ENCODE data around the gene HNF1A. TPM values are rescaled to one million over a fixed set of nuclear protein-coding genes. Genes with fewer than 3 reads are reported as not detected.

HNF1A gene
- total RNA-seq, 5 donors from 2014 or later (not counting 1 experiment from before 2014, with no cell fraction given) = not detected

- H3K4me1 ChIP-seq (ENCODE audit: control insufficient read depth in 1 of 2, extremely low read depth in 1 of 2, insufficient read depth in 2 of 2, low read length in 2 of 2) = no peaks in the 10 kb centered on the region
- no peak for DNase-seq
- WGBS (ENCODE audit: insufficient coverage) = 82% methylated on average over 8 of the region's 14 CpGs
- CTCF ChIA-PET = interaction anchor here (0.5 to 0.6 kb wide), 2 partner anchors 325 to 329 kb away, joined by 3 read pairs; no protein-coding TSS in a partner anchor
- no peak overlapping the region for H3K4me3 Mint-ChIP-seq
- ATAC-seq (replicated peaks in 1 of 4) = no peak
- no peaks in the 10 kb centered on the region for H3K27me3 Mint-ChIP-seq
- H3K9me3 Mint-ChIP-seq = no peaks in the 10 kb centered on the region
- no peak overlapping the region for H3K27ac ChIP-seq (ENCODE audit: low read length)
- H3K27ac Mint-ChIP-seq = no peak overlapping the region
- H3K9me3 ChIP-seq = no peaks in the 10 kb centered on the region
- no peaks in the 10 kb centered on the region for H3K36me3 ChIP-seq (ENCODE audit: control insufficient read depth in 2 of 2, extremely low read depth in 1 of 2, insufficient read depth in 1 of 2, low read length in 1 of 2)
- peaks cover 0 to 11% of the 10 kb centered on the region in 2 experiments for H3K27me3 ChIP-seq (replicated peaks in 1 of 2; ENCODE audit: control insufficient read depth in 2 of 2, extremely low read depth in 1 of 2, insufficient read depth in 2 of 2, low read length in 1 of 2)
- H3K4me3 ChIP-seq (ENCODE audit: control insufficient read depth in 1 of 2, extremely low read depth in 1 of 2, low read length in 1 of 2) = no peak overlapping the region
- no peaks in the 10 kb centered on the region for H3K36me3 Mint-ChIP-seq
- POLR2A ChIA-PET = no interaction called here
- H3K4me1 Mint-ChIP-seq = no peaks in the 10 kb centered on the region
Measured at GRCh38 chr12:120977531-120978295, 630 bp upstream of the HNF1A start.

DNA sequence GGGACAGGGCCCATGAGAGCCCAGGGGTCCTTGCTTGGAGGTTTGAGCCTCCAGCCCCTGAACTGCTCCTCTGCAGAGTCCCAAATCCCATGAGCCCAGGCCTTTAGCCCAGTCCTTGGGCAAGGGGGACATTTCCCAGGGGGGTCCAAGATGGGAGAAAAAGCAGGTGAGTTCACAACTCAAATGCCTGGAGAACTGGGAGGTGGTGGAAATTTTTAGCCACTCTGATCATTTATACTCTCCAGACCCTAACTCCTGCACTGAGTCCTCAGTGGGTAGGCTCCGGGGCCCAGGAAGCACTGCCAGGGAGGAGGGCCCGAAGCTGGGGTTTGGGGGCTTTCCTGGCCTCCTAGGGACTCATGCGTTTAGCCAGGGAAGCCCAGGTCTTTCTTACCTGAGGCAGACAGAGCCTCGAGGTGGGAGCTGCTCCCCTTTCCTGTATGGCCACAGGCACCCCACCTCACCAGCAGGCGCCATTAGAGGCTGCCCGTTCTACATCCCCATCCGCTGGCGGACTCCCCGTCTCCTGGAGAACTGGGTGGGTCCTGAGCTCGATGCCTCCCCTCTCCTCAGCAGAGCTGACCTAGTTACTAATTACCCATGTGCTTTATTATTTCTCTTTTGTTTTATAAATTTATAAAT, 998 bp downstream of the HNF1A start:
- no peaks in the 10 kb centered on the region for H3K4me1 Mint-ChIP-seq
- no peaks in the 10 kb centered on the region for H3K36me3 Mint-ChIP-seq
- no peak overlapping the region for H3K27ac ChIP-seq (ENCODE audit: low read length)
- H3K9me3 Mint-ChIP-seq = no peaks in the 10 kb centered on the region
- no peak overlapping the region for H3K4me3 ChIP-seq (ENCODE audit: control insufficient read depth in 1 of 2, extremely low read depth in 1 of 2, low read length in 1 of 2)
- 74% methylated on average over 6 of the region's 10 CpGs for WGBS (ENCODE audit: insufficient coverage)
- DNase-seq = no peak
- ChIA-PET POLR2A (no interaction called here), CTCF (no interaction called here)
- no peaks in the 10 kb centered on the region for H3K9me3 ChIP-seq
- H3K27me3 Mint-ChIP-seq = no peaks in the 10 kb centered on the region
- H3K27me3 ChIP-seq (replicated peaks in 1 of 2; ENCODE audit: control insufficient read depth in 2 of 2, extremely low read depth in 1 of 2, insufficient read depth in 2 of 2, low read length in 1 of 2) = peaks cover 0 to 11% of the 10 kb centered on the region in 2 experiments
- ATAC-seq (replicated peaks in 1 of 4) = no peak
- no peaks in the 10 kb centered on the region for H3K4me1 ChIP-seq (ENCODE audit: control insufficient read depth in 1 of 2, extremely low read depth in 1 of 2, insufficient read depth in 2 of 2, low read length in 2 of 2)
- no peaks in the 10 kb centered on the region for H3K36me3 ChIP-seq (ENCODE audit: control insufficient read depth in 2 of 2, extremely low read depth in 1 of 2, insufficient read depth in 1 of 2, low read length in 1 of 2)
- no peak overlapping the region for H3K27ac Mint-ChIP-seq
- H3K4me3 Mint-ChIP-seq = no peak overlapping the region

GRCh38 chr12:120979862-120980696, 1.7 kb downstream of the HNF1A start:
- peaks cover 0 to 11% of the 10 kb centered on the region in 2 experiments for H3K27me3 ChIP-seq (replicated peaks in 1 of 2; ENCODE audit: control insufficient read depth in 2 of 2, extremely low read depth in 1 of 2, insufficient read depth in 2 of 2, low read length in 1 of 2)
- no peaks in the 10 kb centered on the region for H3K9me3 ChIP-seq
- no peaks in the 10 kb centered on the region for H3K4me1 Mint-ChIP-seq
- no peaks in the 10 kb centered on the region for H3K36me3 Mint-ChIP-seq
- no peaks in the 10 kb centered on the region for H3K36me3 ChIP-seq (ENCODE audit: control insufficient read depth in 2 of 2, extremely low read depth in 1 of 2, insufficient read depth in 1 of 2, low read length in 1 of 2)
- H3K4me1 ChIP-seq (ENCODE audit: control insufficient read depth in 1 of 2, extremely low read depth in 1 of 2, insufficient read depth in 2 of 2, low read length in 2 of 2) = no peaks in the 10 kb centered on the region
- POLR2A ChIA-PET = no interaction called here
- H3K4me3 ChIP-seq (ENCODE audit: control insufficient read depth in 1 of 2, extremely low read depth in 1 of 2, low read length in 1 of 2) = no peak overlapping the region
- no peak overlapping the region for H3K27ac ChIP-seq (ENCODE audit: low read length)
- DNase-seq = no peak
- H3K4me3 Mint-ChIP-seq = no peak overlapping the region
- no peak overlapping the region for H3K27ac Mint-ChIP-seq
- CTCF ChIA-PET = interaction anchor here (1.3 to 1.5 kb wide), 2 partner anchors 8 kb away, joined by 3 to 5 read pairs; no protein-coding TSS in a partner anchor
- no peaks in the 10 kb centered on the region for H3K9me3 Mint-ChIP-seq
- no peak for ATAC-seq (replicated peaks in 1 of 4)
- 70% methylated on average over 7 of the region's 11 CpGs for WGBS (ENCODE audit: insufficient coverage)
- H3K27me3 Mint-ChIP-seq = no peaks in the 10 kb centered on the region

DNA sequence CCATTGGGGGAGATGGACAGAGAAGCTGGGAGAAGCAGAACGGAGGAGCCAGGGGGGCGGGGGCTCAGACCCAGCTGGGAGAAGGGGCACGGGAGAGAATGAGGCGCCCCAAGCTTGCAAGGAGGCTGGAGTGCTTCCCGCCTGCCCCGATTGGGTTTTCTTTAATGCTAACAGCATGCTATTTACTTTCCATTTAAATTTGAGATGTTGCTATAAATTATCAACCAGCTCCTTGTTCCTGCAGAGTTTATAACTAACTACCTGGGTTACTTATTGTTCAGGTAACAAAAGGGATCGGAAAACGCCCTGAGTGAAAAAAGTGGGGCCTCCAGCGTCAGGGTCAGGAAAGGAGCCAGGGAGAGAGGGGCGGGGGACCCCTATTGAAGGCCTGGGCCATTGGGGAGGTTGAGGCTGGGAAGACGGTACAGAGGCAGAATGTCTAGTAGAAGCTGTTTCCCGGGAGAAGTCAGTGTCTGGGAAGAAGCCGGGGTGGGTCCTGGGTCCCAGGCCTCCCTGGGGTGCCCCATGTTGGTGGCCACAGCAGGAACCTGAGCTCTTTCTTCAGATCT, 2.5 kb downstream of the HNF1A start:
- H3K4me3 Mint-ChIP-seq = no peak overlapping the region
- POLR2A ChIA-PET = no interaction called here
- CTCF ChIA-PET = interaction anchor here (0.6 to 1.5 kb wide), 3 partner anchors 9 to 550 kb away, joined by 3 to 5 read pairs (median 5); no protein-coding TSS in a partner anchor

DNA sequence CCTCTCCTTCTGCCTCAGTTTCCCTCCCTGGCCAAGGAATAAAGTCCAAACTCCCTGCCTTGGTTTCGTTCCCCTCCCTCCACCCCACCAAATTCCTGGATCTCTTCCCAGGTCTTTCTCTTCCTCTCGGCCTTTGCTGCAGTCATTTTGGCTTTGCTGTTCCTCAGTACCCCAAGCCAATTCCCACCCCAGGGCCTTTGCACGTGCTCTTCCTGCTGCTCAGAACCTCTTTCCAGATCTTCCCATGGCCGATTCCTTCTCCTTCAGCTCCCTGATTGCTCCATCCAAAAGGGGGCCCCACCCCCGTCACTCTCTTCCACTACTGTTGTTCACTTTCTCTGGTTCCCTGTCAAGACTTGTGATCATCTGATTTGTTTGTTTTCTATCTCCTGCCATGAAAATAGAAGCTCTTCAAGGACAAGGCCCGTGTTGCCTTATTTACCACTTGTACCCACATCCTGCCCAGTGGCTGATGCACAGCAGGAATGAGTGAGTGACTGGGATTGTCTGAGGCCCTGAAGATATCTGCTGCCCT, 3.1 kb downstream of the HNF1A start:
- Histone ChIP-seq H3K9me3 (no peaks in the 10 kb centered on the region), H3K4me3 (ENCODE audit: control insufficient read depth in 1 of 2, extremely low read depth in 1 of 2, low read length in 1 of 2) (no peak overlapping the region), H3K27me3 (replicated peaks in 1 of 2; ENCODE audit: control insufficient read depth in 2 of 2, extremely low read depth in 1 of 2, insufficient read depth in 2 of 2, low read length in 1 of 2) (peaks cover 0 to 11% of the 10 kb centered on the region in 2 experiments), H3K36me3 (ENCODE audit: control insufficient read depth in 2 of 2, extremely low read depth in 1 of 2, insufficient read depth in 1 of 2, low read length in 1 of 2) (no peaks in the 10 kb centered on the region), H3K4me1 (ENCODE audit: control insufficient read depth in 1 of 2, extremely low read depth in 1 of 2, insufficient read depth in 2 of 2, low read length in 2 of 2) (no peaks in the 10 kb centered on the region), H3K27ac (ENCODE audit: low read length) (no peak overlapping the region)
- DNase-seq (no peak), ATAC-seq (replicated peaks in 1 of 4) (no peak)
- 64% methylated on average over 5 of the region's 6 CpGs for WGBS (ENCODE audit: insufficient coverage)
- ChIA-PET CTCF (interaction anchor here (0.6 to 0.9 kb wide), 2 partner anchors 401 to 551 kb away, joined by 3 to 5 read pairs; no protein-coding TSS in a partner anchor), POLR2A (no interaction called here)
- Mint-ChIP-seq H3K4me1 (no peaks in the 10 kb centered on the region), H3K27ac (no peak overlapping the region), H3K27me3 (no peaks in the 10 kb centered on the region), H3K9me3 (no peaks in the 10 kb centered on the region), H3K36me3 (no peaks in the 10 kb centered on the region), H3K4me3 (no peak overlapping the region)

More for the DNA sequence above, 2.5 kb downstream of the HNF1A start:
- Mint-ChIP-seq H3K36me3 (no peaks in the 10 kb centered on the region), H3K9me3 (no peaks in the 10 kb centered on the region), H3K4me1 (no peaks in the 10 kb centered on the region), H3K27ac (no peak overlapping the region), H3K27me3 (no peaks in the 10 kb centered on the region)
- no peak for ATAC-seq (replicated peaks in 1 of 4)
- Histone ChIP-seq H3K4me1 (ENCODE audit: control insufficient read depth in 1 of 2, extremely low read depth in 1 of 2, insufficient read depth in 2 of 2, low read length in 2 of 2) (no peaks in the 10 kb centered on the region), H3K27ac (ENCODE audit: low read length) (no peak overlapping the region), H3K27me3 (replicated peaks in 1 of 2; ENCODE audit: control insufficient read depth in 2 of 2, extremely low read depth in 1 of 2, insufficient read depth in 2 of 2, low read length in 1 of 2) (peaks cover 0 to 11% of the 10 kb centered on the region in 2 experiments), H3K36me3 (ENCODE audit: control insufficient read depth in 2 of 2, extremely low read depth in 1 of 2, insufficient read depth in 1 of 2, low read length in 1 of 2) (no peaks in the 10 kb centered on the region), H3K4me3 (ENCODE audit: control insufficient read depth in 1 of 2, extremely low read depth in 1 of 2, low read length in 1 of 2) (no peak overlapping the region), H3K9me3 (no peaks in the 10 kb centered on the region)
- no peak for DNase-seq
- 83% methylated on average over 9 of the region's 13 CpGs for WGBS (ENCODE audit: insufficient coverage)

- no peak for ATAC-seq (replicated peaks in 1 of 4)
Measured at GRCh38 chr12:120982659-120983058, 4.3 kb downstream of the HNF1A start.

More at GRCh38 chr12:120982659-120983058, 4.3 kb downstream of the HNF1A start:
- Histone ChIP-seq H3K27ac (ENCODE audit: low read length) (no peak overlapping the region), H3K4me1 (ENCODE audit: control insufficient read depth in 1 of 2, extremely low read depth in 1 of 2, insufficient read depth in 2 of 2, low read length in 2 of 2) (no peaks in the 10 kb centered on the region), H3K36me3 (ENCODE audit: control insufficient read depth in 2 of 2, extremely low read depth in 1 of 2, insufficient read depth in 1 of 2, low read length in 1 of 2) (no peaks in the 10 kb centered on the region), H3K4me3 (ENCODE audit: control insufficient read depth in 1 of 2, extremely low read depth in 1 of 2, low read length in 1 of 2) (no peak overlapping the region), H3K27me3 (replicated peaks in 1 of 2; ENCODE audit: control insufficient read depth in 2 of 2, extremely low read depth in 1 of 2, insufficient read depth in 2 of 2, low read length in 1 of 2) (peaks cover 0 to 11% of the 10 kb centered on the region in 2 experiments), H3K9me3 (no peaks in the 10 kb centered on the region)
- Mint-ChIP-seq H3K27ac (no peak overlapping the region), H3K4me3 (no peak overlapping the region), H3K27me3 (no peaks in the 10 kb centered on the region), H3K4me1 (no peaks in the 10 kb centered on the region), H3K9me3 (no peaks in the 10 kb centered on the region), H3K36me3 (no peaks in the 10 kb centered on the region)
- DNase-seq = no peak
- 94% methylated on average over 2 of the region's 7 CpGs for WGBS (ENCODE audit: insufficient coverage)
- CTCF ChIA-PET = no interaction called here
- POLR2A ChIA-PET = interaction anchor here in 1 of 2 donors (0.7 kb wide), 1 partner anchor 394 kb away, joined by 4 read pairs; no protein-coding TSS in a partner anchor
